ENCODE measurements around the gene COL21A1.

The COL21A1 gene

DNA sequence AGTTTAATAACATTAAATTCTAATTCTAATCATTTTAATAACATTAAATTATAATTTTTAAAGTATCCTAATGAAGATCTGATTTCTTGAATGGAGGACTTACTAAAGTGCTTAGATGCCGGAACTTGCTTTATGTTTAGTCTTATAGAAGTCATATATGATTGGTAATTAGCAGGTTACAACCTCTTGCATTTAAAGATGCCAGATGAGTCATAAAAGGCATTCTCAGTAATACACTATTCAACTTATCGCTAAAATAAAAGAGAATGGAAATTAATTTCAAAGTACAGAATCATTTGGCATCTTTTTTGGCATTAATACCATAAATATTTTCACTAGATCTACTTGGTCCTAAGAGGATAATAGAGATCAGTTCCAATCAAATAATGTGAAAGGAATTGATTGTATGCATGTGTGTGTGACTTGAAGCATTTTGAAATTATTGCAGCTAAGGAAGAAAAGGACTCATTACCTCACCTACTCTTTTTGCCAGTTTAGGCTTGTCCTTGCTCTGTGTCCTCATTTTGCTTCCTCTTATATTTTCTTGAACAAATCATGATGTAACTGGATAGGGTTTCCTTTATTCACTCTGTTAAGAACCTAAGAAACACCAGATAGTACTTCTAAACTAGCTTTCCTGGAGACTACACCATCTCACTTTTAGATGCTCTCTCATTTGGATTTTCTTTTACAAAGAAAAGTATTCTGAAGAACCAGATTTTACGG is 2.7 kb downstream of the COL21A1 start:
- no peak for DNase-seq

DNA sequence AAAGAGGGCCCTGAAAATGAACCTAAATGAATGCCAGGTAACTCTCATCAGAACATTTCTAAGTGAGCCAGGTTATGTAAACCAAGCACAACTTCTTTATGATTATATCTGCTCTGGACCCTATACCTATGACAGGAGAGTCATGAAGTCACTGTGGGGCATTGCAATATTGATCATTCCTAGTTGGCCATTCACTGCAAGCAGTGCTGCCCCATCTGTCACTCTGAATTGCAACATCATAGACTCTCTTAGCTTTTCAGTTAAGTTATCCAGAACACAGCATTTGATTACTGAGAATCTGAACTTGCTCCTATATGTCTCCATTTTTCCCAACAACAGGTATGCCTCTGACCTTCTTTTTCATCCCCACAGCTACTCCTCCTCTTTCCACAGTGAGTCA is 3.3 kb downstream of the COL21A1 start:
- DNase-seq = no peak

DNA sequence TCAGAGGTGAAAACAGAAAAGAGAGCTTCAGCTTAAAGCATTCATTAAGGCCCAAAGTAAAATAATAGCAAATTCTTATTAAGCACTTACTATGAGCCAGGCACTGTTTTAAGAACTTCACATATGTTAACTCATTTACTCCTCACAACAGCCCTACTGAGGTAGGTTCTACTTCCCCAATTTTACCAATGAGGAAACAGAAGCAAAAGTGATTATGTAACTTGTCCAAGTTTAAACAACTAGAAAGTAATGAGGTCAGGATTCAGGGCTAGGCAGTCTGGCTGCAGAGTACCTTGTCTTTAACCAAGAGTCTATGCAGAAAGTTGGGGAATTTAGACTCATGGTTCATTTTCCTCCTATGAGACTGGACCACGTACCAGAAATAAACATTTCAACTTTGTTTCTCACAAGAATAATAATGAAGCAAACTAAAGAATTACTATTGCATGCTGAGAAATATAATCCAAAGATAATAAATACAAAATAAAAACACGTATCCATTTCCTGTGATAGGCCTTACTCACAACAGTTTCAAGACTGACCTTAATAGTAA is 3.8 kb downstream of the COL21A1 start:
- DNase-seq = no peak

DNA sequence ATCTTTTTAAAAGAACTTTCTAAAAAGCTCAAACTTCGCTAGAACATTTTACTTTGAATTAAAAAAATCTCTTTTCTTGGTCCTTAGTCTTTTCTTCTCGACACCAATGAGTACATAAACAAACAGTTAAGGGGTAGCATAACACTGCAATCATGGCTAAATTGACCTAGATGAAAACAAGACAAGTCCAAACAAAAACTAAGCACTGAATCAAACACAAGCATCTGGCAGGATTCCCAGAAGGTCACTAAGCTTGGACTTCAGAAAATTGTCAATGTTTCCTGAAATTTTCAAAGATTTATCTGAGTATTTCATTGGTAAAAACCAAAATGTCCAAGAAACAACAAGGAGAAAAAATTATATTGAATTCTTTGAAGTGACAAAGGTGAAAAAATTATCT is 5.0 kb downstream of the COL21A1 start:
- DNase-seq = no peak

DNA sequence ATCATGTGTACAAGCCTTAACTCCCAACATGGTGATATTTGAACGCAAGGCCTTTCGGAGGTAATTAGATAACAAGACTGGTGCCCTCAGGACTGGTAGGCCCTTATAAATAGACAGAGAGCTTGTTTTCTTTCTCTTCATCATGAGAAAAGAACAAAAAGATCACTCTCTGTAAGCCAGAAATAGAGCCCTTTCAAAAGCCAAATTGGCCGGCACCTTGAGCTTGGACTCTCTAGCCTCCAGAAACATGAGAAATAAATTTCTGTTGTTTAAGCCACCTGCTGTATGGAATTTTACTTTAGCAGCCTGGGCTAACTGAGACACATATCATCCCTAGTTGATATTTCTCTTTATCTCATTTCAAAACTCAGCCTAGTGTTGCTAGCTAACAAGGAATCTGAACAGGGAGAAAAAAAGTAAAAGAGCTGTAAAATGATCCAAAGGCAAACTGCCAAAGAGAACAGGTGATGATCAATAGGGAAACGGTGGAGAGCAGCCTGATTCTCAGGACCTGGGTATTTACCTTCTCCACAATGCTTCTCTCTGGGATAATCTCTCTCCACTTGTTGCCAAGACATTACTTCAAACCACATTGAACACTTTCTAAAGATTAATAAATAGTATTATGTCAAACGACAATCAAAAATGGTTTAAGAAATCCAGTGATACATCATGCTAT is 6.1 kb downstream of the COL21A1 start:
- no peak for DNase-seq

DNA sequence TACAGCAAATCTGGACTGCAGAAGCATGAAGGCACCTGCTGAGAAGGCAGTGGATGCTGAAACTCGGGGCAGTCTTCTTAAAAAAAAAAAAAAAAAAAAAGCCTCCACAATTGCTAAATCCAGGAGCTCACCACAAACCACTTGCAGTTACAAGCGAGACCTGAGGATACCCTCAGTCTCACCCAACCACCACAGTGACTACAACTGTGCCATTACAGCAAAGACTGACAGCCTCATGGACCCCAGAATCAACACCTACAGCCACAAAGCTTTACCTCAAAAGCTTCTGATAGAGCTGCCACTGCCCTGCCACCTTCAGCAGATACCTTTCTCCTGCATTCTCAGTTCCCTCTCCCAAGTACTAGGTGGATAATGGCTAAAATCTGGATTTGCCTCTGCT is 9.0 kb downstream of the COL21A1 start:
- no peak for DNase-seq

DNA sequence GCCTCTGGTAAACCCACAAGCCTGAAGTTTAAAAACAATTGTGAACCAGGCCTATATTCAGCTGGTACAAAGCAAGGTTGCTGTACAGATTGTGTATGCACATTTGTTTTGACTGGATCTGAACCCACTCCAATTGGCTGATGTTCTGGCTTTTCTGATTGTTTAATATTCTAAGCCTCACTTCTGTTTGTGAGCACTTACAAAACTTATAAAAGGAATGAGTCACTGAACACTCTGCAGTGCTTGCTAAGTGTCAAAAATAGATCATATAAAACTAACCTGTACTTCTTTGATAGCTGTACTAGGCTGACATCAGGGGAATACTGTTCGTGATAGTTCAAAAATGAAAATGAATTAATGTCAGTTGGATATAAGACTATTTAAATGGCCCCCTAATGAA is 12.1 kb downstream of the COL21A1 start:
- DNase-seq = no peak

DNA sequence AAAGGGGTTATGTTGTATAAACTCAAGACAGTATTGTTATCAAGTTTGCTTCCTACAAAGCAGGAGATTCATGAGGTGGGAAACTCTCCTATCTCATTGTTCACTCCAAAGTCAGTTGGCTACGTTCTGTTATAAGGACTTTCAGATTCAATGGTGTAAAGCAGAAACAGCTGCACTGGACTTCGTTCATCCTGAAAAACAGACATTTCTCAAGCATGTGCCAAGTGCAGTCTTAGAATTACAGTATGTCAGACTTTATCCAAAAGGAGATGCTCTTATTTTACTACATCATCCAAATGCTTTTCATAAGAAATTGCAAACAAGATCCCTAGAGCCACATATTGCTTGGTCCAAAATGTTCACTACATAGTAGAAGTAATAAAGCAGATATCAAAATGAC is 14.9 kb downstream of the COL21A1 start:
- DNase-seq = no peak

DNA sequence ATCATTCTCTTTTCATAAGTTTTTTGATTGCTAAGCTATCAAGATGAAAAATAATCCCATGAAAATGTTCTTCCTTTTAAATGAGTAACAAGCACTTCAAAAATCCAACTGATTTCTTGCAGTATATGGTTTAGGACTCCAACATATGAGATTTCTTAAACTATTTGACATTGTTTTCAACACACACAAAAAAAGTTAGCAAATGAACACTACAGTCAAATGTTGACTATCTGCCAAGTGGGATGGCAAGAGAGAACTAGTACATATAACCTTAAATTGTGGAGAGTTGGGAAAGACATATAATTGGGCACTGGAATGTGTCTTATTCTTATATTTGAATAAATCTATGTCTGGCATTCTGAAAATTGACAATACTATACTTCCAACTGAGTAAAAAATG is 15.6 kb downstream of the COL21A1 start:
- DNase-seq = no peak

DNA sequence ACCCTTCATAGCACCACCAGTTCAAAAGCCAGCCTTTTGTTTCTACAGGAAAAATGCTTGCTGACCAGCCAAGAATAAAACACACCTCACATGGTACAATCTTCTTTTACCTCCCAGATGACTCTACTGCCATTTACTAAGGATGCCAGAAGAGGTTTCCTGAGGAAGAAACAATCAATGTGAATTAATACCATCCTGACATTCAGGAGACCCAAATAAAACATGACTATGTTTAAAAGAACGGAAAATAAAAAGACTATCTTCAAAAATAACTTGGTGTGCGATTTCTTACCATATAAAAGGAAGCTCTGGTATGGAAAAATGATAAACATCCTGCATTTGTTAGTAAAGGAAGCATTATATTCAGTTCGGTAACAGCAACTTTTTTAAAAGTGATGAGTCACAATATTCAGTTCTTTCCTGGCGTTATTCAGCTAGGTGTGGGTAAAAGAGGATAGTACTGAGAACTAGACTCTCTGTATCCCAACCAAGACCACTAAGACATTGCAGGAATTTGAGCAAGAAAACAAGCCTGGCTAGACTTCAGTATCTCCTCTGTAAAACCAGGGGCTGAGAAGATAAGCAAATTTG is 16.3 kb downstream of the COL21A1 start:
- no peak for DNase-seq

DNA sequence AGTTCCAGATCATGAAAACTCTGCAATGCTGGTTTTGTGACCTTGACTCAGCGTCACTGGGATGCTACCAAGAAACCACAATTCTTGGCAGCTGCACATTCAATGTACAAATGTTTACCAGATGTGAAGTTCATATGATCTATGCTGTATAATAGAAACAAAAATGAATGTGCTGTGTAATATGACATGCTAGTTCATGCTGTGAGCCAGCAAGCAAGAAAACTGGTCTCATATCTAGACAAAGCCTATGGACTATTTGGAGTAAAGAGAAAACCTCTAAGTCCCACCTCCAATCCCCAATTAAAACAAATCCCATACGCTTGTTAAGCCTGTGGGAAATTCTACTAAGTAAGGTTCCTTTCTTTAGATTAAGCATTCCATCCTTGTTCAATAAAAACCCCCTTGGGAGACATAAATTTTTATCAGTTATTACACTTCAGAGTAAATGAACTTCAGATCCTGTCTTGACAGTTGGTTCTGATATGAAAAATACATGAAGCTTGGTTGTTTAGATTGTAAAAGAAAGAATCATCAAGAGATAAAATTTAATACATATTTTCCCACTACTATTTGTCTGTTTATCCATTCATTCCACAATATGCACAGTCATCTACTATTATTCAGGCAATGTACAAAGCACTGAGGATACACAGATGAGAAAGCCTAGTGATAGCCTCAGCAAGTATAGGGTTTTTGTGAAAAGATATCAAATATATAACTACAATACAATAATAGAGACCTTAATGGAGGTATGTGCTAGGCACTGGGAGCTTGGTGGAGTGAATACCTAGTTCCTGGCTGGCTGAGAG is 20.1 kb downstream of the COL21A1 start:
- DNase-seq = no peak

DNA sequence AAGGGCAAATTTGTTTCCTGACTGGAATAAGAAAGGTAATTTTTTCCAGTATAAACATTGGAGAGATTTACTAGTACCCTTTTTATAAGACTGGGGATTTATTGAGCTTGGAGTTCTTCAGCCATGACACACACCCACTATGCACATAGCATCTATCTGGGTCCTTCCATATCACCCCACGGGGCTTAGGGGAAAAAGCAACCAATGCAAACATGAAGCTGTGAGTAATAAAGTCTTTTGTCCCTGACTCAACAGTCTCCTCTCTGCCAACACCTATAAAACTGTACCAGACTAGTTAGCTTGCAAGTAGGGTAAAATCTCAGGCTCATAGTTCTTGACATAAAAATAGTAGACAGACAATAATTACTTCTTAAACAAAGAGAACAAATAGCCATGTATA is 23.4 kb downstream of the COL21A1 start:
- no peak for DNase-seq

DNA sequence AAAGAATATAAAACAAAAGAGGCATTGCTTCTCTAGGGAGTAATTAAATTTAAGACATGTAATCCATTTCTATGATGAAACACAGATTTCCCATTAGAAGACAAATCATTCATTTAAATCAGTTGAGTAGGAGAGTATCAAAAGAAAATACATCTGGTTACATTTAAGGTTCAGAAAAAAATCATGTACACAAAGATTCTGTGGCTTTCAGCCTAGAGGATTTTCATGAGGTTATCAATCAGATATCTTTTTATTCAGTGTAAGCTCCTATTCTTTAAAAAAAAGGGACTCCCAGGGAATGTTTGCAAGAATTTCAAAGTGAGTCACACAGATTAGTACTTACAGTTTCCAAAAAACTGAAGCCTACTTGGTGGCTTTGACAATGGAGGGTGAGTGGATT is 24.9 kb downstream of the COL21A1 start:
- no peak for DNase-seq

DNA sequence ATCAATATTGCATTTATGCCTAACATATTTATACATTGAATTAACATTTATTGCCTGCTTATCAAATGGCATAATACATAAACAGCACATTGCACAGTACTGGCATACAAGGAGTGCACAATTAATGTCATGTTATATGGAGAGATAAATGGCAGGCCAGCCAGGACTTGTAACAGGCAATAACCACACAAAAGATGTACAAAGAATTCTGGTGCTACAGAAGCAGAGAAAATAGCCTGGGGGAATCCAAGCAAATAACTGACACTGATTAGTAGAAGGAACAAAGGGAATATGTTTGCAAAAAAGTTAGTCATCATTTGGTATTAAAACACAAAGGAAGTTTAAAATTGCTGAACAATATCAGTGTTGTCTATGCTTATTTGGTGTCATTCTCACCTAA is 27.3 kb downstream of the COL21A1 start:
- DNase-seq = no peak

DNA sequence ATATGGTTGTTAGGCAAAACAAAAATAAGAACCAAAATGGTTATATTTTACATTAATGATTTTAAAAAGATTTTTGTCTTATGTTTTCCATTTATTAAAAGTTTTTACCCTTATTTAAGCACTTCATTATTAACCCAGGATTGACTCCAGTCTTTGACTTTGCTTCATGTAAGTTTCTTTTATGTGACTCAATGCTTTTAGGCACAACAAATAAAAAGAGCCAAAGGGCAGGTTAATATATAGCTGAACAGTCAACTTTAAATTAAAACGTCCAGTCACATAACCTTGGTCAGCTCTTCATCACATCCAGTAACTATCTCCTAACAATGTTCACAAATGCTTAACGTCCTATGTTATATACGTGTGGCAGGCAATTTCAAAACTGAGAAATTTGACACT is 32.7 kb downstream of the COL21A1 start:
- no peak for DNase-seq

DNA sequence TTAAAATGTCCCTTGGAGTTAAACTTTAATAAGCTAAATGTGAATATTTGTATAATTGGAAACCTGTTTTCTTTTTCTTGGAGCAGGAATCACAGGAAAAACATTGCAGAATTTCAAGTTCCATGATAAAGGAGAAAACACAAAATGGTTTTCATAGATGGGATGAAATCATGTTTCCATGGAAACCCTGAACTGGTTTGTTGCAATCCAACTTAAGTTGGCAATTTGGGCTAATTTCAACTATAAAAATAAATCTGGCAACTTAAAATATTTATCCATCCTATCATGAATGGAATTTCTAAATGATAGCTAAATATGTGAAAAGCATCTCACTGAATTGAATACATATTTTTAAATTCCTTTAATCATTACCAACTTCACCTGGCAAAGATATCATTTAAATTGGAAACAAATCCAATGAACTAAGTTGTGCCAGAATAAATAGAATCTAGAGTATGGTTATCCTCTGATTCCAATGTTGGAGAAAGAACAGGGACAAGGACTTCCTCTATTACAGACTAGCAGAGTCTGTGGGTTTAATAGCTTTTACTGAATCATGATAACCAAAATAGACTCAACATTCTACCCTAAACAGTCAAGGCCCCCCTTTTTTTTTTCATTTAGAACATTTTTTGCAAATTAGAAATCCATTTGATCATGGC is 33.2 kb downstream of the COL21A1 start:
- no peak for DNase-seq

DNA sequence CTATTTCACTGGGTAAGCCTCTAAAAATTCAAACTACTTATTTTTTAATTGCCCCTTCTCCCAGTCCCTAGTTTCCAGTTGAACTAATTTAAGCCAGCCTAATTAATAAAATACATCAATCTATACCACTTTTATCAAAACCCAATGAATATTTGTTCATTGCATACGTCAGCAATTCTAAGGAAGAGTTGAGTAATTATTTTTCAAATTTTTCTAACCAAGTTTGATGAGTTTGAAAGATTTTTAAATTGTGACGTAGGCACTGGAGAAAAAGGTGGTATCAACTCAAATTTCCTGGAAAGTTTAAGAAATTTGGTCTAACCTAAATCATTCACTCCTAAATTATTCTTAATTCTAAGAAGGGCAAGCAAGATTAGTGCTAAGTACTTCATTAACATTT is 35.7 kb downstream of the COL21A1 start:
- DNase-seq = no peak

DNA sequence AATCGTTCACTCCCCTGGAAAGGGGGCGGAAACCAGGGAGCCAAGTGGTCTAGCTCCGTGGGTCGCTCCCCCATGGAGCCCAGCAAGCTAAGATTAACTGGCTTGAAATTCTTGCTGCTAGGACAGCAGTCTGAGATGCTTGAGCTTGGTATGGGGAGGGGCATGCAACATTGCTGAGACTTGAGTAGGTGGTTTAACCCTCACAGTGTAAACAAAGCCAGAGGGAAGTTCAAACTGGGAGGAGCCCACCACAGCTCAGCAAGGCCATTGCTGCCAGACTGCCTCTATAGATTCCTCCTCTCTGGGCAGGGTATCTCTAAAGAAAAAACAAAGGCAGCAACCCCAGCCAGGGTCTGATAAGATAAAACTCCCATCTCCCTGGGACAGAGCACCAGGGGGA is 43.2 kb downstream of the COL21A1 start:
- DNase-seq = no peak

DNA sequence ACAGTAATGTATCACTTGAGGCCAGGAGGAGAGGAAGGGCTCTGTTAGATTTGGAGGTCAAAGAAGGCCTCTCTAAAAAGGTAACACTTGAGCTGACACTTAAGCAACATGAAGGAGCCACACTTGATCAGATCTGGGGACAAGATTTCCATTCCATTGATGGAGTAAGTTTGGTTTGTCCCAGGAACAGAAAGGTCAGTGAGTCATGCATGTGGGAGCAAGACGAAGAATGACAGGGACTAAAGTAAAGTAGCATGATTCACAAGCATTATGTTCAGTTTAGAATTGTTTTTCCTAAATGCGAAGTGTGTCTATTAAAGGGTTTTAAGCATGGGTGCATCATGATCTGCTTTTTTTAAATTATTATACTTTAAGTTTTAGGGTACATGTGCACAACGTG is 47.4 kb downstream of the COL21A1 start:
- no peak for DNase-seq

DNA sequence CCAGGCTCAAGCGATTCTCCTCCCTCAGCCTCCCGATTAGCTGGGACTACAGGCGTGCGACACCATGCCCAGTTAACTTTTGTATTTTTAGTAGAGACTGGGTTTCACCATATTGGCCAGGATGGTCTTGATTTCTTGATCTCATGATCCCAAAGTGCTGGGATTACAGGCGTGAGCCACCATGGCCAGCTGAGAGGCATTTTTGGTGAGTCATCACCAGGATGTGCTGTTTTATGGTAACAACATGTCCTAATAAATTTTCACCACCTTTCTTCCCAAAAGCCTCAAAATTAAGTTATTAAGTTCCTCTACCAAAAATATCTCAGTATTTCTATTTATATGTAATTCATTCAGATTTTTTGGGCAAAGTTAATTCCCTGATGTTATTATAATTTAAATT is 53.5 kb downstream of the COL21A1 start:
- no peak for DNase-seq

DNA sequence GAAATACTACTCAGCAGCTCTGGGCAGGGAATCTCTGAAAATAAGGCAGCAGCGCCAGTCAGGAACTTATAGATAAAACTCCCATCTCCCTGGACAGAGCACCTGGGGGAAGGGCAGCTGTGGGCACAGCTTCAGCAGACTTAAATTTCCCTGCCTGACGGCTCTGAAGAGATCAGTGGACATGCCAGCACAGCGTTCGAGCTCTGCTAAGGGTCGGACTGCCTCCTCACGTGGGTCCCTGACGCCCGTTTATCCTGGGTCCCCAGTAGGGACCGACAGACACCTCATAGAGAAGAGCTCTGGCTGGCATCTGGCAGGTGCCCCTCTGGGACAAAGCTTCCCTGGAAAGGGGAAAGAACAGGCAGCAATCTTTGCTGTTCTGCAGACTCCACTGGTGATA is 59.0 kb downstream of the COL21A1 start:
- no peak for DNase-seq

DNA sequence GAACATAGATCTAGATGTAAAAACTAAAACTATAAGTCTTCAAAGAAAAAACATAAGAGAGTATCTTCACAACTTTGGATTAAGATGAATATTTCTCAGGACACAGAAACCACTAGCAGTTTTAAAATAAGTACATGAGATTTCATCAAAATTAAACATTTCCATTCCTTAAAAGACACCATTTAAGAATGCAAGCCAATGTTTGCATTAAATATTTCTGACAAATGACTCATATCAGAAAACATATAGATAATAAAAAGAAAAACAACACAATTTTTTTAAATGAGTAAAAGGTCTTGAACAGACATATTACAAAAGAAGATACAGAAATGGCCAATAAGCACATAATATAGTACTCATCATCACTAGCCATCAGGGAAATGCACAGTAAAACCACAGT is 59.7 kb downstream of the COL21A1 start:
- DNase-seq = no peak

DNA sequence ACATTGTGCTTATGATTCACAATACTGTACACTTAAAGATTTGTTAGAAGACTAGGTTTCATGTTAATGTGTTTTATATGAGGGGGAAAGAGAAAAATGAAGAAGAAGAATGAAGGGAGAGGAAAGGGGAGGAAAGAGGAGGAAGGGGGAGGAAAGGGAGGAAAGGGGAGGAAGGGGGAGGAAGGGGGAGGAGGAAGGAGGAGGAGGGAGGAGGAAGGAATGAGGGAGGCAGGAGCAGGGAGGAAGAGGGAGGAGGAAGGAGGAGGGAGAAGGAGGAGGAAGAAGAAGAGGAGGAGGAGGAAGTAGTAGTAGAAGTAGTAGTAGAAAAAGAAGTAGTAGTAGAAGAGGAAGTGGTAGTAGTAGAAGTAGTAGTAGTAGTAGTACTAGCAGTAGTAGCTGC is 70.6 kb downstream of the COL21A1 start:
- no peak for DNase-seq

All from activated naive CD4-positive, alpha-beta T cell treated with anti-CD3 and anti-CD28 coated beads, Interleukin-2, amount 50 U/mL, for 16 hours (primary cell).